OCI-LY1 (cell line): Measurements from ENCODE around the gene DPF3.

Source experiments
- CTCF ChIP-seq: fragments of 200-600 bp; sonication (generic), shearing (Covaris generic); IDR thresholded peaks from 2 replicates; pipeline ENCODE4 v1.5.1; 2017; ENCODE audit warnings: mild to moderate bottlenecking, antibody characterized with exemption, low read length, moderate library complexity, mixed read lengths
- EZH2 ChIP-seq: fragments of 200-600 bp; sonication (generic), shearing (Covaris generic); IDR thresholded peaks from 2 replicates; pipeline ENCODE4 v1.8.0; 2017; ENCODE audit warnings: borderline replicate concordance, mixed run types, mild to moderate bottlenecking, antibody characterized with exemption, low read length, moderate library complexity, mixed read lengths

GRCh38 chr14:72810201-72810600 is 83.7 kb downstream of the DPF3 start:
- TF ChIP-seq CTCF (no peak), EZH2 (no peak)
